PC-3 (cell line): ENCODE data around the gene MET. TPM values are rescaled to one million over a fixed set of nuclear protein-coding genes. Genes with fewer than 3 reads are reported as not detected.

ENCODE experiments used
- ATAC-seq: fragments of 200-7000 bp; cut with Tn5 transposase; 2 replicates; pipeline ENCODE4 v1.9.1; 2020; ENCODE audit warnings: mild to moderate bottlenecking, moderate library complexity
- BruUV-seq: library from RNA; stranded (reverse); fragments of 400-500 nt; replicated peaks from 2 replicates; lab custom pipeline; 2021; lab: Mats Ljungman, UMichigan
- CTCF ChIA-PET: fragments of 300-600 bp; sonication (Branson Sonifier 250); formaldehyde crosslinking; loops from one replicate; lab custom pipeline; 2022; ENCODE audit warnings: antibody characterized with exemption; lab: Charles Lee
- POLR2A ChIA-PET: fragments of 300-600 bp; sonication (Branson Sonifier 250); formaldehyde crosslinking; loops from one replicate; lab custom pipeline; 2022; ENCODE audit warnings: antibody characterized with exemption; ENCODE audit not compliant: unreplicated experiment; lab: Charles Lee
- DNase-seq: peaks from one replicate; pipeline ENCODE4 v3.0.0-alpha.2; 2015
- H2AFZ ChIP-seq: fragments of 300-600 bp; sonication (generic); 2 replicates; pipeline ENCODE4 v1.6.0; 2016; ENCODE audit warnings: antibody characterized with exemption, low read length
- H3F3A ChIP-seq: fragments of 300-600 bp; sonication (generic); one replicate; pipeline ENCODE4 v1.6.0; 2017; ENCODE audit warnings: antibody characterized with exemption, low read length, control low read depth, mild to moderate bottlenecking; ENCODE audit not compliant: unreplicated experiment
- H3K27ac ChIP-seq: fragments of 300-600 bp; sonication (generic); 2 replicates; pipeline ENCODE4 v1.5.1; 2016; ENCODE audit warnings: mild to moderate bottlenecking, low read length
- H3K27me3 ChIP-seq: fragments of 300-600 bp; sonication (generic); 2 replicates; pipeline ENCODE4 v1.6.1; 2016; ENCODE audit warnings: low read length, mixed read lengths
- H3K36me3 ChIP-seq: fragments of 300-600 bp; sonication (generic); 2 replicates; pipeline ENCODE4 v1.6.1; 2016; ENCODE audit warnings: low read depth, mixed run types, low read length, mixed read lengths
- H3K4me1 ChIP-seq: fragments of 300-600 bp; sonication (generic); 2 replicates; pipeline ENCODE4 v1.5.1; 2016; ENCODE audit warnings: low read length; ENCODE audit not compliant: insufficient read depth
- H3K4me2 ChIP-seq: fragments of 300-600 bp; sonication (generic); 2 replicates; pipeline ENCODE4 v1.6.0; 2016; ENCODE audit warnings: low read length
- H3K4me3 ChIP-seq: fragments of 300-600 bp; sonication (generic); 2 replicates; pipeline ENCODE4 v1.5.1; 2016; ENCODE audit warnings: mild to moderate bottlenecking, low read length, mixed read lengths
- H3K79me2 ChIP-seq: fragments of 300-600 bp; sonication (generic); 2 replicates; pipeline ENCODE4 v1.6.1; 2017; ENCODE audit warnings: low read length, mixed read lengths
- H3K9ac ChIP-seq: fragments of 300-600 bp; sonication (generic); 2 replicates; pipeline ENCODE4 v1.6.0; 2016; ENCODE audit warnings: mild to moderate bottlenecking, low read length
- H3K9me2 ChIP-seq: fragments of 300-600 bp; sonication (generic); replicated peaks from 2 replicates; pipeline ENCODE4 v1.6.1; 2016; ENCODE audit warnings: mixed run types, low read length, mixed read lengths
- H3K9me3 ChIP-seq: fragments of 300-600 bp; sonication (generic); 2 replicates; pipeline ENCODE4 v1.6.1; 2016; ENCODE audit warnings: low read length, mixed read lengths
- H4K20me1 ChIP-seq: fragments of 300-600 bp; sonication (generic); 2 replicates; pipeline ENCODE4 v1.6.1; 2016; ENCODE audit warnings: low read length, mixed read lengths
- EZH2 ChIP-seq: fragments of 300-600 bp; sonication (generic); IDR thresholded peaks from one replicate; pipeline ENCODE4 v1.6.1; 2017; ENCODE audit warnings: antibody characterized with exemption, mild to moderate bottlenecking, low read length; ENCODE audit not compliant: unreplicated experiment
- EZH2phosphoT487 ChIP-seq: fragments of 300-600 bp; sonication (generic); IDR thresholded peaks from 2 replicates; pipeline ENCODE4 v1.6.1; 2018; ENCODE audit warnings: mild to moderate bottlenecking, antibody characterized with exemption, low read length, borderline replicate concordance
- intact Hi-C: fragments of 100-400 bp; cut with micrococcal nuclease; formaldehyde crosslinking; loops from 2 replicates; pipeline ENCODE4 v1.9.0; 2023
- total RNA-seq: library from RNA; depleted of rRNA; stranded (reverse); fragments of >200 nt; gene quantifications from 2 replicates; pipeline ENCODE4 v1.2.3, GENCODE V29; 2014
- TF ChIP-seq, protein P1 (sequence below): fragments of 300-600 bp; sonication (generic); conservative IDR thresholded peaks from 2 replicates; pipeline ENCODE4 v1.5.1; 2017; ENCODE audit warnings: antibody characterized with exemption, low read depth, mild to moderate bottlenecking, low read length

Gene MET
- total RNA-seq, 1 experiment from 2014 or later = 118 TPM

DNA sequence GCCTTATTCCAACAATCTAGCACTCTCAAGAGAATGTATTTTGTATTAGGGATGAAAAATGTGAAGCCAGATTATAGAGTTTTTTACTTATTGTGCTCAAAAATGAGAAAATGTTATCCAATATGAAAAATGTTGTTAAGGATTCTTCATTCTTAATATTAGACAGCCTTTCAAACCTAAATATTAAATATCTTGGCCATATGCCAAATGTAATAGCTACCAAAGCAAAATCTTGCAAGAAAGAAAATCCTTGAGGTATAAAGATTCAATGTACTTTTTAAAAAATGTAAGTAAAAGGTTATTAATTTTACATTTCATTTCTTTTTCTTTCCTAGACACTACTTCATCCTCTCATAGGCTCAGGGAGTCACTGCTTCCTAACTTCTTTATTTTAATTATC, 33.4 kb downstream of the MET start:
- no peaks in the 10 kb centered on the region for H4K20me1 ChIP-seq
- POLR2A ChIA-PET = no interaction called here
- no peak overlapping the region for H3K4me3 ChIP-seq
- H2AFZ ChIP-seq = no peak overlapping the region
- H3K36me3 ChIP-seq = peaks cover 36% of the 10 kb centered on the region
- CTCF ChIA-PET = no interaction called here
- intact Hi-C loops = no loop called here
- DNase-seq = no peak
- H3K27ac ChIP-seq = peak overlapping the region; percentile 27; the same call in 1 of the 2 replicates
- H3K9me2 ChIP-seq = no peaks in the 10 kb centered on the region
- H3K4me2 ChIP-seq = peak overlapping the region; percentile 76; the same call in 1 of the 2 replicates
- TF ChIP-seq, protein P1, sequence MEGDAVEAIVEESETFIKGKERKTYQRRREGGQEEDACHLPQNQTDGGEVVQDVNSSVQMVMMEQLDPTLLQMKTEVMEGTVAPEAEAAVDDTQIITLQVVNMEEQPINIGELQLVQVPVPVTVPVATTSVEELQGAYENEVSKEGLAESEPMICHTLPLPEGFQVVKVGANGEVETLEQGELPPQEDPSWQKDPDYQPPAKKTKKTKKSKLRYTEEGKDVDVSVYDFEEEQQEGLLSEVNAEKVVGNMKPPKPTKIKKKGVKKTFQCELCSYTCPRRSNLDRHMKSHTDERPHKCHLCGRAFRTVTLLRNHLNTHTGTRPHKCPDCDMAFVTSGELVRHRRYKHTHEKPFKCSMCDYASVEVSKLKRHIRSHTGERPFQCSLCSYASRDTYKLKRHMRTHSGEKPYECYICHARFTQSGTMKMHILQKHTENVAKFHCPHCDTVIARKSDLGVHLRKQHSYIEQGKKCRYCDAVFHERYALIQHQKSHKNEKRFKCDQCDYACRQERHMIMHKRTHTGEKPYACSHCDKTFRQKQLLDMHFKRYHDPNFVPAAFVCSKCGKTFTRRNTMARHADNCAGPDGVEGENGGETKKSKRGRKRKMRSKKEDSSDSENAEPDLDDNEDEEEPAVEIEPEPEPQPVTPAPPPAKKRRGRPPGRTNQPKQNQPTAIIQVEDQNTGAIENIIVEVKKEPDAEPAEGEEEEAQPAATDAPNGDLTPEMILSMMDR = no peak
- TF ChIP-seq EZH2phosphoT487 = no peak
- TF ChIP-seq EZH2 = no peak
- no peaks in the 10 kb centered on the region for H3K9me3 ChIP-seq
- no peaks in the 10 kb centered on the region for H3K27me3 ChIP-seq
- BruUV-seq = no TSS peak
- no peaks in the 10 kb centered on the region for H3F3A ChIP-seq
- H3K79me2 ChIP-seq = peaks cover 100% of the 10 kb centered on the region
- no peak overlapping the region for H3K9ac ChIP-seq
- H3K4me1 ChIP-seq = peaks cover 98% of the 10 kb centered on the region
- ATAC-seq = no peak

DNA sequence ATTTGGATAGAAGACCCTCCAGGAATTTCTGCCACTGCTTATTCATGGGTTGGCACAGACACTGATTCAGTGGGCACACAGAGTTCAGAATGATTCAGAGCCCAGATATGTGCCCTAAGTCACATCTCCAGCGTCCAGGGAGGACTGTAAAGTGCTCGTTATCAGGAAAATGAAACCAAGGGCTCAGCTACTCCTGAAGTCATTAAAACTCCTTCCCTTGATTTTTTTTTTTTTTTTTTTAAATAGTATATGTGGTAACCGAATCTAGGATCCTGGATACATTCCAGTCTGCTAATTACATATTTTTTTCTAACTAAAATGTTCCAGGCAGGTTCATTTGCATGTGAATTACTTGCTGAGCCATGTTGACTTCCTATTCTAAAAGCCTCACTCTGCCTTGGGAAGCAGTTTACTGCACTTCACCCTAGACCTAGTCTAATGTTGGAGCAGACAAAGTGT, 34.7 kb downstream of the MET start:
- ATAC-seq (peak; percentile 59), DNase-seq (peak; percentile 85)
- peaks cover 100% of the 10 kb centered on the region for H3K79me2 ChIP-seq
- no peak for TF ChIP-seq EZH2phosphoT487
- TF ChIP-seq EZH2 = no peak
- no peak overlapping the region for H2AFZ ChIP-seq
- POLR2A ChIA-PET = no interaction called here
- no TSS peak for BruUV-seq
- CTCF ChIA-PET = no interaction called here
- no peaks in the 10 kb centered on the region for H3K9me3 ChIP-seq
- peak overlapping the region; percentile 53 for H3K4me3 ChIP-seq
- peaks cover 25% of the 10 kb centered on the region for H3K36me3 ChIP-seq
- H3K27me3 ChIP-seq = no peaks in the 10 kb centered on the region
- H3K4me2 ChIP-seq = peak overlapping the region; percentile 76
- peak overlapping the region; percentile 26 for H3K9ac ChIP-seq
- H3K9me2 ChIP-seq = no peaks in the 10 kb centered on the region
- H4K20me1 ChIP-seq = 0 out of 2 replicates have a peak, but pooled peaks cover 4% of the 10 kb centered on the region
- no peaks in the 10 kb centered on the region for H3F3A ChIP-seq
- peaks cover 98% of the 10 kb centered on the region for H3K4me1 ChIP-seq
- intact Hi-C loops = loop anchor here (1.0 kb wide), 1 partner anchor 31 kb away; no protein-coding TSS in a partner anchor
- H3K27ac ChIP-seq = peak overlapping the region; percentile 62

GRCh38 chr7:116707289-116707688, 35.3 kb downstream of the MET start:
- H3F3A ChIP-seq = no peaks in the 10 kb centered on the region
- no peak for DNase-seq
- peak overlapping the region; percentile 76 for H3K4me2 ChIP-seq
- ATAC-seq = no peak
- peaks cover 98% of the 10 kb centered on the region for H3K4me1 ChIP-seq
- peak overlapping the region; percentile 53 for H3K4me3 ChIP-seq
- TF ChIP-seq EZH2phosphoT487 = no peak
- no peak for TF ChIP-seq EZH2
- TF ChIP-seq, protein P1 = no peak
- H3K27ac ChIP-seq = peak overlapping the region; percentile 62
- no peaks in the 10 kb centered on the region for H3K27me3 ChIP-seq
- intact Hi-C loops = no loop called here
- no peaks in the 10 kb centered on the region for H3K9me2 ChIP-seq
- peaks cover 21% of the 10 kb centered on the region for H3K36me3 ChIP-seq
- no TSS peak for BruUV-seq
- peaks cover 100% of the 10 kb centered on the region for H3K79me2 ChIP-seq
- peak overlapping the region; percentile 26 for H3K9ac ChIP-seq
- H3K9me3 ChIP-seq = no peaks in the 10 kb centered on the region
- POLR2A ChIA-PET = interaction anchor here (0.7 kb wide), 1 partner anchor 17 kb away, joined by 6 read pairs; no protein-coding TSS in a partner anchor
- H4K20me1 ChIP-seq = 0 out of 2 replicates have a peak, but pooled peaks cover 4% of the 10 kb centered on the region
- H2AFZ ChIP-seq = no peak overlapping the region
- CTCF ChIA-PET = interaction anchor here (0.7 kb wide), 1 partner anchor 88 kb away, joined by 3 read pairs; no protein-coding TSS in a partner anchor
